Measurements from ENCODE around the gene LSM12.
"Not testable (repeated sequence)": the region's sequence is repeated elsewhere in the genome, so short reads cannot be mapped to it uniquely, and the experiment has no call there.

Gene LSM12

GRCh38 chr17:44008205-44008909 lies 58.1 kb downstream of the LSM12 start:
- no peak for DNase-seq (ENCODE audit: low read depth in 2 of 3, low spot score in 1 of 3)

GRCh38 chr17:44007346-44008204 lies 58.9 kb downstream of the LSM12 start:
- no peak for DNase-seq (ENCODE audit: low read depth in 2 of 3, low spot score in 1 of 3)

GRCh38 chr17:44006598-44007345 lies 59.7 kb downstream of the LSM12 start:
- DNase-seq (ENCODE audit: low read depth in 2 of 3, low spot score in 1 of 3): peak; percentile 97 to 99 (median 99)

GRCh38 chr17:44006272-44006597 lies 60.2 kb downstream of the LSM12 start:
- DNase-seq (ENCODE audit: low read depth in 2 of 3, low spot score in 1 of 3): no peak

GRCh38 chr17:44005527-44006271 lies 60.8 kb downstream of the LSM12 start:
- peak in 1 of 3 donors; percentile 18 for DNase-seq (ENCODE audit: low read depth in 2 of 3, low spot score in 1 of 3)

GRCh38 chr17:44004761-44005526 lies 61.5 kb downstream of the LSM12 start:
- DNase-seq (ENCODE audit: low read depth in 2 of 3, low spot score in 1 of 3): no peak

GRCh38 chr17:44004077-44004760 lies 62.3 kb downstream of the LSM12 start, which contains the start of gene NAGS:
Gene NAGS, plus strand, starts transcription at chr17:44004622. Its CDS starts 42 bp downstream, at chr17:44004664.
- DNase-seq (ENCODE audit: low read depth in 2 of 3, low spot score in 1 of 3): no peak

- no peak for DNase-seq (ENCODE audit: low read depth in 2 of 3, low spot score in 1 of 3)
Measured at GRCh38 chr17:44002141-44002848, 64.2 kb downstream of the LSM12 start.

- DNase-seq (ENCODE audit: low read depth in 2 of 3, low spot score in 1 of 3): no peak
Measured at GRCh38 chr17:44001461-44001920, 65.0 kb downstream of the LSM12 start.

- no peak for DNase-seq (ENCODE audit: low read depth in 2 of 3, low spot score in 1 of 3)
Measured at GRCh38 chr17:44000871-44001460, 65.5 kb downstream of the LSM12 start.

- DNase-seq (ENCODE audit: low read depth in 2 of 3, low spot score in 1 of 3): no peak
Measured at GRCh38 chr17:44000141-44000860, 66.2 kb downstream of the LSM12 start.

GRCh38 chr17:43999024-43999423 lies 67.4 kb downstream of the LSM12 start:
- DNase-seq (ENCODE audit: low read depth in 2 of 3, low spot score in 1 of 3): no peak

GRCh38 chr17:43998552-43998951 lies 67.9 kb downstream of the LSM12 start:
- no peak for DNase-seq (ENCODE audit: low read depth in 2 of 3, low spot score in 1 of 3)

GRCh38 chr17:43997180-43997579 lies 69.3 kb downstream of the LSM12 start:
- not testable (repeated sequence) for DNase-seq (ENCODE audit: low read depth in 2 of 3, low spot score in 1 of 3)

GRCh38 chr17:43995150-43995471 lies 71.4 kb downstream of the LSM12 start:
- DNase-seq (ENCODE audit: low read depth in 2 of 3, low spot score in 1 of 3): no peak

- DNase-seq (ENCODE audit: low read depth in 2 of 3, low spot score in 1 of 3): peak; percentile 62 to 70 (median 63)
Measured at GRCh38 chr17:43994272-43995149, 72.0 kb downstream of the LSM12 start.

- no peak for DNase-seq (ENCODE audit: low read depth in 2 of 3, low spot score in 1 of 3)
Measured at GRCh38 chr17:43992641-43993040, 73.8 kb downstream of the LSM12 start.
